Liver (tissue), 9 donors: ENCODE measurements around the gene SASH3. TPM values are rescaled to one million over a fixed set of nuclear protein-coding genes. Genes with fewer than 3 reads are reported as not detected.
A peak's percentile ranks its signal among the peaks of the same experiment; 100 is the strongest.

Source experiments
- DNase-seq: peaks from one replicate; pipeline ENCODE4 v3.0.0-alpha.2; 2017; ENCODE audit warnings: low spot score
- H3K27ac ChIP-seq, 2 donors: one replicate each; pipeline ENCODE4 v1.7.0; 2013; ENCODE audit warnings: inconsistent platforms in 2 of 2, low read length in 2 of 2, control low read depth in 1 of 2, low read depth in 1 of 2, mild to moderate bottlenecking in 1 of 2
- H3K27me3 ChIP-seq, 4 donors: one replicate each; pipeline versions ENCODE4 v1.6.1 to v1.7.0; 2013; ENCODE audit warnings: low read length in 3 of 4, inconsistent platforms in 1 of 4, mild to moderate bottlenecking in 1 of 4, moderate library complexity in 1 of 4; ENCODE audit not compliant: control insufficient read depth in 4 of 4, insufficient read depth in 4 of 4
- H3K36me3 ChIP-seq, 4 donors: one replicate each; pipeline versions ENCODE4 v1.6.1 to v1.7.0; 2013; ENCODE audit warnings: low read length in 3 of 4, mild to moderate bottlenecking in 3 of 4, low read depth in 1 of 4, moderate library complexity in 1 of 4; ENCODE audit not compliant: control insufficient read depth in 4 of 4, insufficient read depth in 3 of 4
- H3K4me1 ChIP-seq, 4 donors: one replicate each; pipeline versions ENCODE4 v1.6.1 to v1.7.0; 2013; ENCODE audit warnings: low read length in 3 of 4, mild to moderate bottlenecking in 3 of 4, moderate library complexity in 1 of 4; ENCODE audit not compliant: control insufficient read depth in 4 of 4, insufficient read depth in 4 of 4
- H3K4me3 ChIP-seq, 3 donors: one replicate each; pipeline versions ENCODE4 v1.6.1 to v1.7.0; 2013; ENCODE audit warnings: low read length in 3 of 3, control low read depth in 1 of 3, low read depth in 1 of 3, mild to moderate bottlenecking in 1 of 3
- H3K9ac ChIP-seq, 2 donors: one replicate each; pipeline ENCODE4 v1.7.0; 2013; ENCODE audit warnings: low read length in 2 of 2, mild to moderate bottlenecking in 2 of 2, moderate library complexity in 2 of 2, control low read depth in 1 of 2, low read depth in 1 of 2
- H3K9me3 ChIP-seq, 4 donors: one replicate each; pipeline versions ENCODE4 v1.6.1 to v1.7.0; 2013; ENCODE audit warnings: low read length in 3 of 4; ENCODE audit not compliant: control insufficient read depth in 4 of 4
- ATF3 ChIP-seq: IDR thresholded peaks from 2 replicates; pipeline ENCODE4 v1.6.1; 2016; ENCODE audit warnings: antibody characterized with exemption
- CTCF ChIP-seq: fragments of 150-350 bp; IDR thresholded peaks from 2 replicates; pipeline ENCODE4 v1.5.1; 2017; ENCODE audit warnings: improper control_type of control experiment, low read depth, low read length; ENCODE audit not compliant: missing input control
- EGR1 ChIP-seq, 2 donors: IDR thresholded peaks; 2 replicates each; pipeline ENCODE4 v1.6.1; 2016 to 2018; ENCODE audit warnings: antibody characterized with exemption in 2 of 2, low read depth in 2 of 2
- FOXA1 ChIP-seq: IDR thresholded peaks from 2 replicates; pipeline ENCODE4 v1.6.1; 2016; ENCODE audit warnings: antibody characterized with exemption
- FOXA2 ChIP-seq: IDR thresholded peaks from 2 replicates; pipeline ENCODE4 v1.6.1; 2016; ENCODE audit warnings: antibody characterized with exemption
- GABPA ChIP-seq, 2 donors: IDR thresholded peaks in 1 of 2; conservative IDR thresholded peaks in 1 of 2; 2 replicates each; pipeline ENCODE4 v1.6.1; 2016; ENCODE audit warnings: antibody characterized with exemption in 2 of 2, mild to moderate bottlenecking in 1 of 2, moderate library complexity in 1 of 2
- HNF4A ChIP-seq, 2 donors: conservative IDR thresholded peaks; 2 replicates each; pipeline ENCODE4 v1.6.1; 2016; ENCODE audit warnings: antibody characterized with exemption in 2 of 2, mild to moderate bottlenecking in 2 of 2
- HNF4G ChIP-seq: IDR thresholded peaks from 2 replicates; pipeline ENCODE4 v1.6.1; 2016; ENCODE audit warnings: antibody characterized with exemption
- JUND ChIP-seq, 2 donors: IDR thresholded peaks; 2 replicates each; pipeline ENCODE4 v1.6.1; 2016; ENCODE audit warnings: antibody characterized with exemption in 2 of 2
- NR2F2 ChIP-seq: IDR thresholded peaks from 2 replicates; pipeline ENCODE4 v1.6.1; 2016; ENCODE audit warnings: antibody characterized with exemption
- RAD21 ChIP-seq, 2 donors: IDR thresholded peaks; 2 replicates each; pipeline ENCODE4 v1.6.1; 2016; ENCODE audit warnings: antibody characterized with exemption in 2 of 2, mild to moderate bottlenecking in 2 of 2
- REST ChIP-seq: IDR thresholded peaks from 2 replicates; pipeline ENCODE4 v1.6.1; 2016; ENCODE audit warnings: antibody characterized with exemption, mild to moderate bottlenecking
- RXRA ChIP-seq, 2 donors: IDR thresholded peaks; 2 replicates each; pipeline ENCODE4 v1.6.1; 2017 to 2018; ENCODE audit warnings: antibody characterized with exemption in 2 of 2, mild to moderate bottlenecking in 1 of 2
- SP1 ChIP-seq: IDR thresholded peaks from 2 replicates; pipeline ENCODE4 v1.6.1; 2018; ENCODE audit warnings: antibody characterized with exemption, mild to moderate bottlenecking
- TAF1 ChIP-seq: conservative IDR thresholded peaks from 2 replicates; pipeline ENCODE4 v1.6.1; 2016; ENCODE audit warnings: antibody characterized with exemption, mild to moderate bottlenecking
- YY1 ChIP-seq: IDR thresholded peaks from 2 replicates; pipeline ENCODE4 v1.6.1; 2016; ENCODE audit warnings: antibody characterized with exemption, mild to moderate bottlenecking
- ZBTB33 ChIP-seq: IDR thresholded peaks from 2 replicates; pipeline ENCODE4 v1.6.1; 2016; ENCODE audit warnings: antibody characterized with exemption
- WGBS: extraction: QIAGEN DNeasy Blood & Tissue Kit; methylation state at CpG from one replicate; pipeline ENCODE4 v1.1.7; 2013; 5-methylcytosine and 5-hydroxymethylcytosine counted together
- polyA plus RNA-seq, 2 donors: library from polyadenylated mRNA; stranded (reverse) in 1 of 2; unstranded in 1 of 2; fragments of 200-250 nt in 1 of 2; fragments of >200 nt in 1 of 2; fragmentation: Nextera tagmentation in 1 of 2; extraction: Ambion mirVana in 1 of 2; gene quantifications; one replicate each; pipeline versions ENCODE4 v1.2.1 to v1.2.3, GENCODE V29; 2013 to 2015
- total RNA-seq, 2 donors: library from RNA; depleted of rRNA; stranded (reverse); fragments of >200 nt; gene quantifications; one replicate each; pipeline ENCODE4 v1.2.3, GENCODE V29; 2014
- donor health status: healthy.
- donor health status: healthy.
- donor health status: healthy.
- donor health status: healthy.
- donor health status: healthy.

SASH3 gene
- total and polyA plus RNA-seq, 4 donors = 1.8 to 9.5 (median 3.9) TPM

- Histone ChIP-seq H3K36me3 (no peaks in the 10 kb centered on the region), H3K9ac (no peak overlapping the region), H3K4me1 (peaks cover 3 to 30% (median 25%) of the 10 kb centered on the region in 4 donors), H3K27me3 (no peaks in the 10 kb centered on the region), H3K27ac (no peak overlapping the region), H3K9me3 (no peaks in the 10 kb centered on the region), H3K4me3 (no peak overlapping the region)
- DNase-seq = no peak
- 96% methylated on average over 4 of the region's 4 CpGs for WGBS
- TF ChIP-seq FOXA1 (no peak), JUND (IDR thresholded peaks at IDR 0.05) (no peak), RXRA (IDR thresholded peaks at IDR 0.05) (no peak), NR2F2 (no peak), SP1 (no peak), CTCF (no peak), REST (no peak), ZBTB33 (no peak), ATF3 (no peak), TAF1 (no peak), FOXA2 (no peak), HNF4G (no peak), HNF4A (conservative IDR thresholded peaks at IDR 0.05) (no peak), RAD21 (IDR thresholded peaks at IDR 0.05) (no peak)
Measured at GRCh38 chrX:129733335-129733734, 46.4 kb upstream of the SASH3 start.

- peaks cover 3 to 39% (median 32%) of the 10 kb centered on the region in 4 donors for H3K4me1 ChIP-seq
- H3K4me3 ChIP-seq = no peak overlapping the region
- H3K9ac ChIP-seq = no peak overlapping the region
- 26% methylated on average over 6 of the region's 6 CpGs for WGBS
- H3K27ac ChIP-seq = peak overlapping the region in 1 of 2 donors; percentile 37
- H3K36me3 ChIP-seq = no peaks in the 10 kb centered on the region
- no peaks in the 10 kb centered on the region for H3K27me3 ChIP-seq
- no peak for DNase-seq
- H3K9me3 ChIP-seq = no peaks in the 10 kb centered on the region
- TF ChIP-seq TAF1 (no peak), ZBTB33 (peak; percentile 29), NR2F2 (no peak), FOXA2 (no peak), RXRA (IDR thresholded peaks at IDR 0.05) (peak; percentile 60 to 66), HNF4G (peak; percentile 74), FOXA1 (no peak), SP1 (peak; percentile 94), YY1 (peak; percentile 42), JUND (IDR thresholded peaks at IDR 0.05) (peak in 1 of 2 donors; percentile 45), GABPA (IDR thresholded peaks at IDR 0.05 in 1 of 2, conservative IDR thresholded peaks at IDR 0.05 in 1 of 2) (peak in 1 of 2 donors; percentile 38), HNF4A (conservative IDR thresholded peaks at IDR 0.05) (peak; percentile 92 to 93), RAD21 (IDR thresholded peaks at IDR 0.05) (peak; percentile 33 to 42), ATF3 (no peak), REST (peak; percentile 51), EGR1 (IDR thresholded peaks at IDR 0.05; ENCODE audit: low read depth in 2 of 2) (peak in 1 of 2 donors; percentile 15)
Measured at GRCh38 chrX:129736491-129736890, 43.3 kb upstream of the SASH3 start.
